Embryonic facial prominence (tissue), 1 donor: ENCODE data around the gene MATCAP1.

Source experiments
- DNase-seq: peaks from one replicate; pipeline ENCODE4 v3.0.0-alpha.2; 2016; ENCODE audit errors: extremely low spot score

The MATCAP1 gene

DNA sequence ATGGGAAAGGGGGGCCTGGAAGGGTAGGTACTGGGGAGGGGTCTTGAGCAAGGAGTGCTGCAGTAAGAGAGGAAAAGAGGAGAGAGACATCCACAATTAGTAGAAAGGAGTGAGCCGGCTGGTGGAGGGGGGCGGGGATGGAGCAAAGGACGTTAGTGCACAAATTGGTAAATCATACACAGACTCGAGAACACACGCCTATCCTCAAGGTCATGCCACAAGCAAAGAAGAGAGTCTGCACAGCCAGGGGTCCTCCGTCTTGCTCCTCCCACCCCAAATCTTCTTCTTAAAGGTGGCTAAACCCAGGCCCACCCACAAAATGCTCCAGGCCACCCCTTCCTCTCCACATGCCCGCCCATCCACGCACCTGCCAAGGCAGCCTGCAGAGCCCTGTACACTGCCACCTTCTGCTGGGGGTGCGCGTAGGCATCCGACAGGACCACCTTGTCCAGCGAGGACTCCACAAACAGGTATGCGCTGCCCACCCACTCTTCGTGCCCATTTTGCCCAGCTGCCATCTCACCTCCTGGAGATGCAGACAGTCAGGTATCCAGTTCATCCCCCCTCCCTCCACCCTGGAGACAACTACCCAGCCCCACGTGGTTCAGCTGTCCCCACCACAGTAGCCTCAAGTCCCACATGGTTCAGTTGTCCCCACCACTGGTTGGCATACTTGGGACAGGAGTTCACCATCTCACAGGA, 27.5 kb downstream of the MATCAP1 start:
- no peak for DNase-seq

GRCh38 chr16:67155295-67156142, 28.2 kb downstream of the MATCAP1 start:
- DNase-seq, result no peak

GRCh38 chr16:67154578-67155294, 29.0 kb downstream of the MATCAP1 start:
- DNase-seq, result no peak

GRCh38 chr16:67151431-67152097, 32.2 kb downstream of the MATCAP1 start:
- no peak for DNase-seq

DNA sequence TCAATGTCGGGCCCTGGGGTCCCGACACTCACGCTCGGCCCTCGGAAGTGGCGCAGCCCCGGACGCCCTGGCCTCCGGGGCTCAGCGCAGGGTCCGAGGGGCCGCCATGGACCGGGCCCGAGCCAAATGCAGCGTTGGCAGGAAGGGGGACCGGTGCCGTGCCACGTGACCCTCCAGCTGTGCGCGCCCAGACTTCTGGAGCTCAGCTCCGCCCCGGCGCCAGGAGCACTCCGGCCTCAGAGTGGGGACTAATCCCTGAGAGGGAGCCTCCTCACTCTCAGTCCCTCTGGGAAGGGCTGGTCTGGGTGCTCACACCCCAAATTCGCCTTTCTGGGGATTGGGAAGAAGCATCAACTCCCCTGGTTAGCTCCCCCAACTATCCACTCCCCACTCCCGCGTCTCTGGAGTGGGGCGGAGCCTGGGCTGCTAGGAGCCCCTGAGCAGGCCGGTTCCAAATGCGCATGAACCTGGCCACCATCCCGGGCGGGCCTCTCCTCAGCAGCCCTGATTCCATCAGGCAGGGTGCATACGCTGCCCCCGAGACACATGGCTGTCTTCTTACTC, 32.8 kb downstream of the MATCAP1 start, which contains the start of gene B3GNT9:
TSS of gene B3GNT9 (minus strand) at position 166 of the 564 bp plus-strand sequence. CDS start 513 bp downstream, outside the sequence.
- no peak for DNase-seq

DNA sequence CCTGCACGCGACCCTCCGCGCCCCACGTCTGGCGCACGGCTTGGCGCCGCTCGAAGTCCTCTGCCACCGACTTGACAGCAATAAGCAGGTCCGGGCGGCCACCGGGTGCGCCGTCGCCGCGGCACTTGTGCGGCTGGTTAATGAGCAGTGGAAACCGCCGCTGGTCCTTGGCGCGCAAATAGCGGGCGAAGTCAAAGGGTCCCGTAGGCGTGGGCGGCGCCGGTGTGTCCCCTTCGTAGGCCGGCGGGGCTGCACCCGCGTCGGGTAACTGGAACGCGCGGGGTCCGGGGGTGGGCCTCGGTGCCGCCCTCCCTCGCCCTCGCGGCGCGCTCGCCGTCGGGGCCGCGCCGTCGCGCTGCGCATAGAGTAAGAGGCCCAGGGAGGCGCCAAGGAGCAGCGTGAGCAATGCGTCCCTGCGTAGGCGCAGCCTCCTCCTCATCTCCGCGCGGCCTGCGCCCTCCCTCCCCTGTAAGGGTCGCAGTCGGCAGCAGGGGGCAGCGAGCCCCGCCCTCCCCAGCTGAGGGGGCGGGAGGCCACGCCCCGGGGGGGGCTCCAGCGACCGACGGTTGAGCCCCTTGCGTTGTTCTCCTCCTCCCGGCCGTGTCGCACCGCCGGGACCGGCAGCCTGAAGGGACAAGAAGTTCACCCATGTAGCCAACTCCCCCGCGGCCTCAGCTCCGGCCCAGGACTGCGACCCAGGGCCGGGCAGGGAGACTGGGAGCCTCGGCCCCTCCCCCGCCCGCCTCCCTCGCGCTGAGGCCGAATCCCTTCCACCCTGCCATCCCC, 33.5 kb downstream of the MATCAP1 start:
- DNase-seq, result no peak

DNA sequence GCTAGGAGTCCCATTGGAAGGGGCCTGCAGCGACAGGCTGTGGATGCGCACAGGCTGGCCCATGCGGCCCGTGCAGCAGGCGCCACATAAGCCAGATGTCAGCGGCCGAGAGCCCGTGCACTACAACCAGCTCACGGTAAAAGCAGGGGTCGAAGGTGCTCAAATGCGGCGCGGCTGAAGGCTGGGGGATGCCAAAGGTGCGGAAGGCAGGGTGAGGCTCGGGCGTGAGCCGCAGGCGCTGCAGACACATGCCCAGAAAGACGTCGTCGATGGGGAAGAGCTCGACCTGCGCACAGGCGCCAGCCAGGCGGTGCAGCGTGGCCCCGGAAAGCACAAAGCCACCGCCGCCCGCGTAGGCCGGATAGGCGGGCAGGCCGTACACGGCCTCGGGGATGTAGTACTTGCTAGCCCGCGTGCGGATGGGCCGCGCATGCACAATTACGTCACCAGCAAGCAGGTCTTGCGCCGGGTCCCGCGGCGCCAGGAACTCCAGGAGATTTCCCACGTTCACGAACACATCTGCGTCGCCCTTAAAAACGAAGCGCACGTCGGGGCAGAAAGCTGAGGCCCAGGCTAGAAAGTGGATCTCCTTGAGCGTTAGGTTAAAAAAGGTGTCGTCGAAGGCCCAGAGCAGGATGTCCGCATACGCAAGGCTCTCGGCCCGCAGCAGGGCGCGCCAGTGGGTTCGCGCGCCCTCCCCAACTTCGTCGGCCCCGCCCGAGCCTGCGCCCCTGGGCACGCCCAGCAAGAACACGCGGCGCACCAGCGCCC, 34.3 kb downstream of the MATCAP1 start:
- DNase-seq, result no peak

DNA sequence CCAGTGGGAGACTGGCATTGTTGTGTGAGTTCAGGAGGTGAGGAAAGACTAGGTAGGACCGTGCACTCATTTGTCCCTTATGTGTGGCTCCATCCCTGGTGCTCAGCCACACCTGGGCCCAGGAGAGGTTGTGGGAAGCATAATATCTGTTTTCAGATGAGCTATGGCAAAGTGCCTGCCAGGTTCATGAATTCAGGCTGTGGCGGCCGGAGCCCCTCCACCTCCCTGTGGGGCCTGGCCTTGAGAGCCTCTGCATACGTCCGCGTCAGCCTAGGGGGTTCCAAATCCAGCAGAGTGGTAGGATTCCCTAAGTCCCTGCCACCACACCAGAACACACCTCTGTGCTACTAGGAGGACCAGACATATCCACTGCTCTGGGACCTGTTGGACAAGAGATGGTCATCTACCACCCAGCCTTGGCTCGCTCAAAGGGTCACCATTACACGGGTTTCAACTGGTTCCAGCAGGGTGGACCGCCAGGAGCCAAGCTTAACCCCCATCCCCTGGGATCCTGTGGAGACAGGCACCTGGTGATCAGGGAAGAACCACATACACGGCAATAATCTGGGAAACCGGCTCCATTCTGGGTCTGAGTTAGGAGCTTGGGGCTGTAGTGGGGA, 35.0 kb downstream of the MATCAP1 start:
- no peak for DNase-seq

DNA sequence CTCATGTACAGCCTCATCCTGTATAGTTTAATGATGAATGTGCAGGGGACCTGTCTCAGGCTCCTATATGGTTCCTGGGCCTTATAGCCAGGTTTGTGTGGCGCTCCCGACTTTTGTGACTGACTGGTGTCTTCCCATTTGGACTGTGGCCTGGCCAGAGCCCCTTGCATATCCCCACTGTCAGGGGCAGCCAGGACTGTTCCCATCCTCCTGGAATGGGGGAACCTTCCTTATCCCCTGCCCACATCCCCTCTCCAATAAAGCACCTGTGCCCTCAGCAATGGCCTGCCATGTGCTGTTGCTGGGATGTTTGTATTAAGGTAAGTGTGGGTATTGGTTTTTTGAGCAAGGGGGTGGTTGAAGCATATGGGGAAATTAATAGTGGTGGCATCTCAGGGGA, 35.5 kb downstream of the MATCAP1 start:
- no peak for DNase-seq

GRCh38 chr16:67147437-67148140, 36.2 kb downstream of the MATCAP1 start:
- no peak for DNase-seq

DNA sequence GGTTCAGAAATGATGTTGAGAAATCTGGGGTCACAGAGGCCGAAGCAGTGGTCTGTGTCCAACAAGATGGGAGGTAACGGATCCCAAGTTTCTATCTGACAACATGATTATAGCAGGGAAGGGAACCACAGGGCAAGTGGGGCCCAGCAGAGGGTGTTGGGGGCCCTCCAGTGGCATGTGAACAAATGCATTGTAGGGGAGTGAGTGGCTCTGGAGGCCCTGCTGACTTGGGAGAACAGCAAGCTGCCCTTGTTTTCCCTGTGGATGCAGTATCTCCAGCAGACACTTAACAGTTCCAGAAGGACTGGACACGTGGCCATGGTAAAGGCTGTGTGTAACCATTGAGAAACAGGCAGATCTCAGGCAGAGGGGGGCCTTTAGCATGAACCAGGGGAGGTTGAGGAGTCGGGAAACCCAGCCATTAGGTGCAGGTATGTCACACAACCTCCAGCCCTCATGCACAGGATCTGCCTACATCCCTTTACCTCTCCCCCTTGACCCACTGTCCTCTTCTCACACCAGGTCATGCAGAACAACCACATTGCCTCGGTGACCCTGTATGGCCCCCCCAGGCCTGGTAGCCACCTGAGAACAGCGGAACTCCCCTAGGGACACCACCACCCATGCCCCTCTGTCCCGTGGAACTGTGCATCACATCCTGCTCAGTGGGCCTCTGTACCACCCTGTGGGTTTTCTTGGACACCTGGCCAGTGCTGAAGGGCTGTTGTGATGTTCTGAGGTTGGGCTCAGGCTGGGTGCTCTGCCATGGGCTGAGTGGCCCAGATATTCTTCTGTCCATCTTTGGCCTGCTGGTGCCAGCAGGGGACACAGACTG, 37.0 kb downstream of the MATCAP1 start:
- no peak for DNase-seq

DNA sequence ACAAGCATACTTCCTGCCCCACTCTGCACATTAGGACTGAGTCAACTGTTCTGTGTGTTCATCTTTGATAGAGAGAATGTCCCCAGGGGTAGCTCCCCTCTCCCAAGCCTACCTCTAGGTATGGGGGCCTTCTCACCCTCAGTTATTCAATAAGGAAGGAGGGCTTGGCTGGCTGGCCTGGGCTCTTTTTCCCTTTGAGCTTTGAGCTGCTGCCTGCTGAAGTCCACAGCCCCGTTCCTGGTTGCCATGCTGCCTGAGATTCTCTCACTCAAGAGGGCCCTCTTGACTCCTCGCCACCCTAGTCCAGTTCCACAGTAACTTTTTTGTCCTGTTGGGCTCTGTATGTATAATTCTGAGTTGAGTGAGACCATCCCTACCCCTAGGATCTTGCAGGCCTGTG, 38.0 kb downstream of the MATCAP1 start:
- no peak for DNase-seq

- DNase-seq, result no peak
Measured at GRCh38 chr16:67144943-67145342, 38.8 kb downstream of the MATCAP1 start.

DNA sequence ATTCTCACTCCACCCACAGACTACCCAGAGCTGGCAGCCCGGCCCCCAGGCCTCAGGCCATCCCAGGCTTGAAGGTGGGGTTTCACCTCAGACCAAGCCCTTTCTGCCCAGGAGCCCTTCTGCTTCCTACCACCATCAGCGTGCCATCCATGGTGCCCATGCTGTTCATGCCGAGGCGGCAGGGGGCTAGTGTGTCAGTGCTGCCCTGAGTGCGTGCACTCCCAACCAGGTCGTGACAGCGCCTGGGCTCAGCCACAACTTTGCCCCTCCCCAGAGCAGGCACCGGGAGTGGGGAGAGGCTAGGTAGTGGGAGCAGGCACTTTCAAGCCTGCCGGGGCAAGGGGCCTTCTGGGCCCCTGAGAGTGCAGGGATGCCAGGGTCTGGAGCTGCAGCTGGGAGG, 41.4 kb downstream of the MATCAP1 start:
- no peak for DNase-seq

- DNase-seq, result no peak
Measured at GRCh38 chr16:67141391-67141790, 42.4 kb downstream of the MATCAP1 start.

GRCh38 chr16:67137605-67138004, 46.2 kb downstream of the MATCAP1 start:
- no peak for DNase-seq

DNA sequence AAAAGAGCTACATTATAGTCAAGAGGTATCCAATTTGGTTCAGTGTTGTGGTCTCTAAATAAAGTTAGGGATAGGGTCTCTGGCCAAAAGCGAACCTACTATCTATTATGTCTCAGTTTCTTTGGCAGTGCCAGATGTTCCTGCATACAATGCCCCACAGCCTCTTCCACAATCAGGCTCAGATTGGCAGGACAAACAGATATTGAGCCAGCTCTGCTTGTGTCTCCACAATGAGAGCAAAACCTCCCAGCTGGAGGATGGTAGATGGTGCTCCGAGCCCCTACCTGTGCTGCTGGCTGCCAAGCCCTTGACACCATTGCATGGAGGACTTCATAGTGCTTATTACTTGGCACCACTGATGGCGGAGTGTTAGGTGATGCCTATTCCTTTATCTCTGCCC, 54.3 kb downstream of the MATCAP1 start:
- no peak for DNase-seq

- no peak for DNase-seq
Measured at GRCh38 chr16:67128887-67129286, 54.9 kb downstream of the MATCAP1 start.
